H1 (cell line): ENCODE data around the gene SOX8. TPM values are rescaled to one million over a fixed set of nuclear protein-coding genes. Genes with fewer than 3 reads are reported as not detected.

Experiments used
- CTCF ChIA-PET: fragments of 300-600 bp; sonication (Branson Sonifier 250); formaldehyde crosslinking; loops from one replicate; lab custom pipeline; 2021; ENCODE audit not compliant: partially characterized antibody; lab: Charles Lee
- POLR2A ChIA-PET: fragments of 300-600 bp; sonication (Branson Sonifier 250); formaldehyde crosslinking; loops from one replicate; lab custom pipeline; 2021; ENCODE audit warnings: inconsistent platforms; ENCODE audit not compliant: partially characterized antibody; lab: Charles Lee
- DNase-seq, 2 experiments: peaks; one replicate each; pipeline versions ENCODE4 v3.0.0 to v3.0.0-alpha.2; 2010 to 2022; ENCODE audit warnings: low spot score in 2 of 2, low read depth in 1 of 2, mixed read lengths in 1 of 2
- FAIRE-seq: peaks from 2 replicates; lab custom pipeline; 2011; peaks lifted over from hg19 to GRCh38; lab: Jason Lieb, UNC
- H2AFZ ChIP-seq: 2 replicates; pipeline ENCODE4 v1.8.1; 2012; ENCODE audit warnings: low read length, inconsistent platforms
- H2AK5ac ChIP-seq: 2 replicates; pipeline ENCODE4 v1.6.1; 2013; ENCODE audit warnings: low read depth, low read length
- H2BK120ac ChIP-seq: replicated peaks from 2 replicates; pipeline ENCODE3; 2013; ENCODE audit warnings: low read depth, low read length, inconsistent platforms
- H2BK12ac ChIP-seq: 2 replicates; pipeline ENCODE4 v1.6.1; 2013; ENCODE audit warnings: low read depth, low read length
- H2BK15ac ChIP-seq: 2 replicates; pipeline ENCODE4 v1.6.1; 2013; ENCODE audit warnings: low read length
- H2BK20ac ChIP-seq: 2 replicates; pipeline ENCODE4 v1.6.1; 2013; ENCODE audit warnings: low read length
- H2BK5ac ChIP-seq: 2 replicates; pipeline ENCODE4 v1.6.1; 2013; ENCODE audit warnings: low read depth, low read length
- H3K14ac ChIP-seq: 2 replicates; pipeline ENCODE4 v1.6.1; 2013; ENCODE audit warnings: inconsistent platforms; ENCODE audit not compliant: insufficient read length
- H3K18ac ChIP-seq: 2 replicates; pipeline ENCODE4 v1.6.1; 2013; ENCODE audit warnings: low read length; ENCODE audit errors: extremely low read depth
- H3K23ac ChIP-seq: 2 replicates; pipeline ENCODE4 v1.6.1; 2013; ENCODE audit warnings: inconsistent platforms; ENCODE audit not compliant: insufficient read length
- H3K23me2 ChIP-seq: 2 replicates; pipeline ENCODE4 v1.6.1; 2013; ENCODE audit warnings: low read depth, low read length
- H3K27ac ChIP-seq: 2 replicates; pipeline ENCODE4 v1.6.1; 2011; ENCODE audit warnings: low read depth, low read length, inconsistent platforms
- H3K27me3 ChIP-seq, 4 experiments: replicated peaks in 1 of 4; 1 replicate in 1 of 4; 2 replicates in 3 of 4; pipeline versions ENCODE4 v1.6.1 to v1.8.1; 2011 to 2013; ENCODE audit warnings: low read length in 3 of 4, mild to moderate bottlenecking in 3 of 4, inconsistent platforms in 2 of 4, mixed read lengths in 2 of 4, moderate library complexity in 1 of 4; ENCODE audit not compliant: control insufficient read depth in 3 of 4, insufficient read depth in 3 of 4; ENCODE audit errors: extremely low read depth in 1 of 4
- H3K36me3 ChIP-seq, 4 experiments: 2 replicates each; pipeline versions ENCODE4 v1.6.1 to v1.8.1; 2011 to 2013; ENCODE audit warnings: mild to moderate bottlenecking in 4 of 4, low read length in 3 of 4, moderate library complexity in 2 of 4, control low read depth in 1 of 4, inconsistent platforms in 1 of 4; ENCODE audit not compliant: insufficient read depth in 4 of 4, control insufficient read depth in 2 of 4
- H3K4ac ChIP-seq: replicated peaks from 2 replicates; pipeline ENCODE3; 2013; ENCODE audit warnings: low read length, low read depth, mixed read lengths, inconsistent platforms; ENCODE audit not compliant: insufficient read length
- H3K4me1 ChIP-seq, 4 experiments: replicated peaks in 1 of 4; 1 replicate in 1 of 4; 2 replicates in 3 of 4; pipeline versions ENCODE4 v1.6.1 to v1.8.1; 2011 to 2013; ENCODE audit warnings: low read length in 3 of 4, inconsistent platforms in 2 of 4, mixed read lengths in 1 of 4; ENCODE audit not compliant: insufficient read depth in 4 of 4, control insufficient read depth in 3 of 4
- H3K4me2 ChIP-seq, 2 experiments: 2 replicates each; pipeline versions ENCODE4 v1.6.1 to v1.8.1; 2011 to 2013; ENCODE audit warnings: low read depth in 2 of 2, low read length in 2 of 2, control low read depth in 1 of 2, inconsistent platforms in 1 of 2, mild to moderate bottlenecking in 1 of 2; ENCODE audit not compliant: insufficient read depth in 1 of 2
- H3K4me3 ChIP-seq, 4 experiments: fragments of 200-600, 300-600 bp in 1 of 4; sonication (generic), shearing (Covaris generic), sonication (Bioruptor Twin) in 1 of 4; 2 replicates each; pipeline versions ENCODE4 v1.5.1 to v1.8.1; 2011 to 2016; ENCODE audit warnings: low read length in 4 of 4, low read depth in 3 of 4, control low read depth in 2 of 4, inconsistent platforms in 2 of 4, mild to moderate bottlenecking in 2 of 4, mixed read lengths in 1 of 4, moderate library complexity in 1 of 4; ENCODE audit not compliant: insufficient read depth in 2 of 4; ENCODE audit errors: extremely low read depth in 1 of 4
- H3K56ac ChIP-seq: replicated peaks from 2 replicates; pipeline ENCODE3; 2013; ENCODE audit warnings: low read depth, mild to moderate bottlenecking, mixed read lengths, low read length, inconsistent platforms; ENCODE audit not compliant: insufficient read length
- H3K79me1 ChIP-seq: 2 replicates; pipeline ENCODE4 v1.6.1; 2013; ENCODE audit warnings: low read depth, low read length, control low read depth
- H3K79me2 ChIP-seq, 2 experiments: 2 replicates each; pipeline versions ENCODE4 v1.6.1 to v1.8.1; 2012 to 2013; ENCODE audit warnings: low read length in 2 of 2, mild to moderate bottlenecking in 2 of 2, inconsistent platforms in 1 of 2; ENCODE audit not compliant: insufficient read depth in 2 of 2, control insufficient read depth in 1 of 2
- H3K9ac ChIP-seq, 4 experiments: replicated peaks in 1 of 4; 1 replicate in 1 of 4; 2 replicates in 3 of 4; pipeline versions ENCODE4 v1.6.1 to v1.8.1; 2011 to 2013; ENCODE audit warnings: low read depth in 3 of 4, low read length in 3 of 4, control low read depth in 2 of 4, mild to moderate bottlenecking in 2 of 4, moderate library complexity in 2 of 4, inconsistent platforms in 1 of 4; ENCODE audit errors: extremely low read depth in 1 of 4
- H3K9me3 ChIP-seq, 2 experiments: 2 replicates each; pipeline versions ENCODE4 v1.6.1 to v1.8.1; 2012 to 2013; ENCODE audit warnings: mild to moderate bottlenecking in 2 of 2, moderate library complexity in 2 of 2, control low read depth in 1 of 2, inconsistent platforms in 1 of 2, low read depth in 1 of 2, low read length in 1 of 2, mixed read lengths in 1 of 2; ENCODE audit not compliant: insufficient read depth in 2 of 2
- H4K20me1 ChIP-seq, 2 experiments: replicated peaks in 1 of 2; 2 replicates each; pipeline versions ENCODE3 to v1.8.1; 2011 to 2013; ENCODE audit warnings: inconsistent platforms in 2 of 2, low read length in 2 of 2, mild to moderate bottlenecking in 1 of 2; ENCODE audit not compliant: insufficient read depth in 2 of 2, control insufficient read depth in 1 of 2
- H4K5ac ChIP-seq: 2 replicates; pipeline ENCODE4 v1.6.1; 2013; ENCODE audit warnings: low read length, low read depth, mixed read lengths, inconsistent platforms; ENCODE audit not compliant: insufficient read length
- H4K8ac ChIP-seq: 2 replicates; pipeline ENCODE4 v1.8.0; 2013; ENCODE audit warnings: mild to moderate bottlenecking, moderate library complexity, low read length, inconsistent platforms; ENCODE audit not compliant: insufficient read depth; ENCODE audit errors: extremely low read depth
- H4K91ac ChIP-seq: replicated peaks from 2 replicates; pipeline ENCODE3; 2013; ENCODE audit warnings: low read length, mixed read lengths, inconsistent platforms; ENCODE audit not compliant: insufficient read length
- EP300 ChIP-seq, 2 experiments: IDR thresholded peaks; 1 replicate in 1 of 2; 2 replicates in 1 of 2; pipeline ENCODE4 v1.6.1; 2011 to 2012; ENCODE audit warnings: low read depth in 2 of 2, low read length in 2 of 2, mild to moderate bottlenecking in 2 of 2, borderline replicate concordance in 1 of 2, inconsistent platforms in 1 of 2, moderate library complexity in 1 of 2
- JUND ChIP-seq: IDR thresholded peaks from 2 replicates; pipeline ENCODE4 v1.6.1; 2011; ENCODE audit warnings: mild to moderate bottlenecking, improper control_type of control experiment, low read length
- TEAD4 ChIP-seq: IDR thresholded peaks from 2 replicates; pipeline ENCODE4 v1.6.1; 2012; ENCODE audit warnings: low read depth, low read length, inconsistent platforms, mixed read lengths
- WGBS, 2 experiments: shearing (Covaris generic) in 1 of 2; methylation state at CpG; one replicate each; pipeline versions ENCODE4 v1.1.6 to v1.1.7; 2013 to 2015; ENCODE audit warnings: low lambda C conversion rate in 2 of 2, mixed read lengths in 2 of 2, inconsistent platforms in 1 of 2, low coverage in 1 of 2, missing lambda C conversion rate in 1 of 2; ENCODE audit not compliant: insufficient replicate concordance in 2 of 2, insufficient coverage in 1 of 2, insufficient read length in 1 of 2; ENCODE audit errors: extremely low coverage in 1 of 2, missing lambda C conversion rate in 1 of 2; 5-methylcytosine and 5-hydroxymethylcytosine counted together
- polyA plus RNA-seq, 7 experiments: library from polyadenylated mRNA; depleted of rRNA in 3 of 7; stranded (reverse) in 5 of 7; unstranded in 2 of 7; fragments of >200 nt in 5 of 7; fragments of 200-250 nt in 2 of 7; gene quantifications; 1 replicate in 5 of 7; 2 replicates in 1 of 7; 4 replicates in 1 of 7; pipeline versions ENCODE4 v1.2.1 to v1.2.3, GENCODE V29; 2011 to 2013; ENCODE audit warnings: missing spikeins in 2 of 7, mixed read lengths in 2 of 7
- total RNA-seq: library from RNA; stranded (reverse); fragmentation: NEBNext Ultra II Directional; extraction: Animal tissue kit (Norgen Biotek cat#: 25700); gene quantifications from 2 replicates; pipeline ENCODE4 v1.2.1, GENCODE V29; 2021

SOX8 gene
- total and polyA plus RNA-seq, 2 of the 8 experiments (the other 6 are each of a cell fraction or from before 2014, with no cell fraction given): 2.2 to 5.7 TPM

- no peak overlapping the region for H3K23ac ChIP-seq
- no peak overlapping the region for H4K5ac ChIP-seq
- H2BK12ac ChIP-seq: no peak overlapping the region
- H3K18ac ChIP-seq: no peak overlapping the region
- no peak overlapping the region for H3K4me2 ChIP-seq
- no peak for FAIRE-seq
- H2BK120ac ChIP-seq: no peak overlapping the region
- H3K27ac ChIP-seq: no peak overlapping the region
- WGBS, 2 experiments: 91% methylated on average over 41 of the region's 41 CpGs; no CpG with 5 or more reads in 1 of the 2 experiments
- H4K91ac ChIP-seq: no peak overlapping the region
- ChIA-PET CTCF (no interaction called here), POLR2A (no interaction called here)
- no peak overlapping the region for H3K9ac ChIP-seq
- DNase-seq: no peak
- H3K79me2 ChIP-seq: no peaks in the 10 kb centered on the region
- H4K8ac ChIP-seq: no peak overlapping the region
- no peak overlapping the region for H3K14ac ChIP-seq
- no peak overlapping the region for H3K4me3 ChIP-seq
- no peak overlapping the region for H2AK5ac ChIP-seq
- H2AFZ ChIP-seq: no peak overlapping the region
- no peak overlapping the region for H2BK15ac ChIP-seq
- H3K79me1 ChIP-seq: 0 out of 2 replicates have a peak, but pooled peaks cover 2% of the 10 kb centered on the region
- peaks cover 14 to 27% of the 10 kb centered on the region in 2 experiments for H3K9me3 ChIP-seq
- no peak overlapping the region for H3K56ac ChIP-seq
- H3K4me1 ChIP-seq: no peaks in the 10 kb centered on the region
- no peak overlapping the region for H2BK5ac ChIP-seq
- no peaks in the 10 kb centered on the region for H3K36me3 ChIP-seq
- H4K20me1 ChIP-seq: peaks cover 0 to 2% of the 10 kb centered on the region in 2 experiments
- no peak for TF ChIP-seq JUND
- no peak for TF ChIP-seq EP300 (IDR thresholded peaks at IDR 0.05; ENCODE audit: borderline replicate concordance in 1 of 2, low read depth in 2 of 2, low read length in 2 of 2)
- TF ChIP-seq TEAD4: no peak
- TF ChIP-seq, all 59 proteins: peak for 0
- Histone ChIP-seq H2BK20ac (no peak overlapping the region), H3K23me2 (peaks cover 10% of the 10 kb centered on the region; the same call in 1 of the 2 replicates), H3K4ac (no peak overlapping the region), H3K27me3 (no peaks in the 10 kb centered on the region)
These were observed 9.1 kb downstream of the SOX8 start for GRCh38 chr16:990516-991291.
